ENCODE data around the gene TULP4.
A peak's percentile ranks its signal among the peaks of the same experiment; 100 is the strongest.
"Not testable (repeated sequence)": the region's sequence is repeated elsewhere in the genome, so short reads cannot be mapped to it uniquely, and the experiment has no call there.

Gene TULP4

DNA sequence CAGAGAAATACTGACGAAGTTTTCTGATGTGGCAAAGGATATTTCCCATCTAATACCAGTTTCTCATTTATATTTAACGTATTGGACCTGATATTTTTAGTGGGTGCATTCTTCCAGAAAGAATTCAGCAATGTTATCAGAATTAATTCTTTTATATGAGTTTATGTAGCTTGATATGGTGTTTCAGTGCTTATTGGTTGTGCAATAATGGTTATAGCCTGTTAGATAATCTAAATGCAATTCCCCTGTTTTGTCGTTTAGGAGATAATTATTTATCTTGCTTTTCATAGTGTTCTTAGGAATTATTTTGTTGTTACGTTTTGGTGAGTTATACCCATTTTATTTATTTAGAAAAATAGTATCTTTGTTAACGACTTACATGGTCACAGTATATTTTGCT lies 196.2 kb downstream of the TULP4 start:
- no peak for DNase-seq

DNA sequence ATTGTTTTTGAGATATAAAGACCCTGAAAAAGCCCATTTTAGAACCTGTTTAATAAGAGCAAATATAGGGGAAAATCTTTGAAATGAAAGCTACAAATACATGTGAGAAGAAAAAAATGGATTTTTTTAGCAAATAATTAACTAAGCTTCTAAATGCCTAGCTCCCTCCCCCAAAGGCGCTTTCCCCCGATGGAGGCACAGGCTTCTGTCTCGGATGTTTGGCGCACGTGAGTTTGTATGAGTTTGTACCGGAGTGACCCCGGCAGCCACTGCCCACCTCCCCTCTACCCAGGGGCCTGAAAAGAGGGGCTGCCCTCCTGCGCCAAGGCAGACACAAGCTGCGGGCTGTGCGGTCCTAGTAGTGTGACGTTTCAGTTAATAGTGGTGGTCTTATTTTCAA lies 197.2 kb downstream of the TULP4 start:
- no peak for DNase-seq

DNA sequence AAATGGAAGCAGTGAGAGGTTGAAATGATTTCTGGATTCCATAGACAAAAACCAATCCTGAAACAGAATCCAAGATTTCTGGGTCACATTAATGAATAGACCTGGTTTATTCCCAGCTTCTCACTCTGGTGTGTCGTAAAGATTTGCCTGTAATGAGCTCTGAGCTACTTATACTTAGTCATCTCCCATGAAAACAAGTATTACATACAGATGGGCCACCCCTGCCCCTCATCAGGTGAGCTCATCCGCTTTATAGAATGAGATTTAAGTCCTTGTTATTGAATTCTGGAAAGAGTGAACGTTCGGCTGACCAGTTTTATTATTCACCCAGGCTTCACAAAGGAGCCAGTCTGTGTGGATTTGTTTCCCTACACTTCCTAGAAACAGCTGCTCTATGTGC lies 200.5 kb downstream of the TULP4 start:
- DNase-seq = no peak

DNA sequence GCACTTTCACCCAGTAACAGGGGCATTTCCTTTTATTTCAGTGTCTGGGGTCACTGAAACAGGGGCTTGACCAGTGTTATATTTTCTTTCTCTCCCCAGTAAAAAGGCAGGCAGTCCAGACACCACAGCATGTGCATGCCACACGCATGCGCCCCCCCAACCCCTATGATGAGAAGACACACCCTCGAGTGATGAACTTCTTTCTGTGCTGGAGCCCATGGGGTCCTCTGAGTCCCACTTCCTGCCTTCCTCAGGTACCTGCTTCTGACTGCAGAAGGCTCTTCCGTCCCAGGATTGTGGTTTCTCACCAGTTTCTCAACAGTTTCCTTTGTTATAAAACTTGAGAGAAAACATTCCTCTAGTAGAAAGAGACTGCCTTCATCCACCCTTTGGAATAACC lies 201.9 kb downstream of the TULP4 start:
- DNase-seq = no peak

DNA sequence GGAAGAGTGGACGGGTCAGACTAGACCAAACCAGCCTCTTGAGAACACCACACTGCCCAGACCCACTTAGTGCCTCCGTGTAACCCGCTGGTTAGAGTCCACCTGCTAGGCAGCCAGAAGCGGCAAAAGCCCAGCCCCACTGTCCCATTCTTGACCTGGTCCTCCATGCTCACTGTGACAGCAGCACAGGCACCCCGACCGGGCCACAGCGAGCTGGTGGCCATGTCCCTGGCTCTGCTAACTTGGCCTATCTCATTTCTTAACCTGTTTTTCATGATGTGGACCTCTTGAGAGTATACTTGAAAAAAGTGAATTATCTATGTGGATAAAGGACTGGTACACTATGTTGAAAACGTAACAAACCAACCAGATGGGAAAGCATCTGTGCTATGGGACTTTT lies 202.7 kb downstream of the TULP4 start:
- no peak for DNase-seq

DNA sequence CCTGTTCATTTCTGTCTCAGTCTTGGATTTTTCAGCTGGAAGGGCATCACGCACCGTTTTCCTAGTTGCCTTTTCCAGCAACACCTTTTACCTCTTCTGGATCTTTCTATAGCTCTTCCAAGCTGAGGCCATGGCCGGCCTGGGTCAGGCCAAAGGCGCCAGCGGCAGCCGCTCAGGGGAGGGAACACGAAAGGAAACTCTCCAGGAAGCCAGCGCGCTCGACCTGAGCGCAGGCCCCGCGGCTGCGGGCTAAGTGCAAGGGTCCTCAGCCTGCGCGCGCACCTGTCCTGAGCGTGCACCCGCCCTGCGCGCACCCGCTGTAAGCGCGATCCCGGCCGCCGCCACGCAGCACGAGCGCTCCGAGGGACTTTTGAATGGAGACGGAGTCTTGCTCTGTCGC lies 203.8 kb downstream of the TULP4 start:
- no peak for DNase-seq

DNA sequence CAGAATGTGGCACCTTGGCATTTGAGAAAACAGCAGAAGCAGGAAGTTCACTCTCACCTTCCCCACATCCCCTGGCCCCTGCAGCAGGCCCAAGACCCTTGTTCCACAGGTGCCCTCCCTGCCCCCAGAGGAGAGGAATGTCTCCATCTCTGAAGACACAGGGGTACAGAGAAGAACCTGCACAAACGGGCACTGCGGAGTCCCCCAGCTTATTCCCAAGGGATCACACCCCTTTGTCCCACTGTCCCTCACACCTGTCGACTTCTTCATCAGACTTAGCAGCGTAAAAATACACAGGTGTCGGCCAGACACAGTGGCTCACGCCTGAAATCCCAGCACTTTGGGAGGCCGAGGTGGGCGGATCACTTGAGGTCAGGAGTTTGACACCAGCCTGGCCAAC lies 204.8 kb downstream of the TULP4 start:
- DNase-seq = no peak

DNA sequence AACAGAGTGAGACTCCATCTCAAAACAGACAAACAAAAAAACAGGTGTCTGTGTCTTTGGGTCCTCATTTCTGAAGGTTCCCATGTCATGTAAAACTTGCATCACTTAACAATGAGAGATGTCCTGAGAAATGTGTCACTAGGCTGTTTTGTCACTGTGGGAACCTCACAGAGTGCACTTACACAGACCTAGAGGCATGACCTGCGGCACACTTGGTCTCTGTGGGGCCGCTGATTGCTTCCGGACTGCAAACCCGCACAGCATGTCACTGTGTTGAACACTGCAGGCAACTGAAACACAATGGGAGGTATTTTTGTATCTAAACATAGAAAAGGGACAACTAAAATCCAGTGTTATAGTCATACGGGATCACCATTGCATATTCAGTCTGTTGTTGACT lies 205.3 kb downstream of the TULP4 start:
- no peak for DNase-seq

DNA sequence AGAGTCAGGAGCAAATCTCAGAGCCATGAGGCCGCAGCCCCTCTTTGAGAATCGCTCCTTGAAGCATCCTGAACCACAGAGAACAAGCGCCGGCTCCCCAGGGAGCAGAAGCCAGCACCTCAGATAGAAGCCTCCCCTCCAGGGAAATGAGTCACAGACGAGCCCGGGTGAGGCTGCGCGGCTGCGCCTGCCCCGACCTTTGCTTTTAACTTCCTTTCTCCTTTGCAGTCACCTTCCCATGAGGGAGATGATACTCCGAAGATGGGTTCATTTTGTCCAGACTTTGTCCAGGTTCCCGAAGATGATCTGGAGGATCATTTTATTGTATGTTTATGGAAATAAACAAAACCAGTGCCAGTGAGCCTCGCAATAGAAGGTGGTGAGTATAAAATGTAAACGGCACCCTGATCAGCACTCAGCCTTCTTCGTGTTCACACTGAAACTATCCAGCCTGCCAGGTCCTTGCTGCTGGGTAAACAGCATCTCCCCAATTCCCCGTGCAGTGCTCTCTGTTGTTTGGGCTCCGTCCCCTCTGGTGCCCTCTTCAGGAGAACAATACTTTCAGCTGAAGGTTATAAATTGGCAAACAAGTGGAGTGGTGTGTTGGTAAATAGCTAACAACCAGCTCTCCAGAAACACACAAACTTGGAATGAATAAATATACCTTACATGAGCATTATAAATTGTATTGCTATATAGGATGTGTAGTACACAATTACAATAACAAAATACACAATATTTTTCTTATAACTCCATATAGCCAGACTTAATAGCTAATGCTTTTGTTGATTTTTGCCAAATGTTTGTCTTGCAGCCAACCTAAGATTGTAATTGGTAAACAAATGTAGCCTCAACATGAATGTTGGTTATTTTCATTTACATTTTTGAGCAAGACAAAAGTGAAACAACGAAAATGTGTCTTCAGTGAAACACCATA lies 206.2 kb downstream of the TULP4 start:
- peak; percentile 71 for DNase-seq

DNA sequence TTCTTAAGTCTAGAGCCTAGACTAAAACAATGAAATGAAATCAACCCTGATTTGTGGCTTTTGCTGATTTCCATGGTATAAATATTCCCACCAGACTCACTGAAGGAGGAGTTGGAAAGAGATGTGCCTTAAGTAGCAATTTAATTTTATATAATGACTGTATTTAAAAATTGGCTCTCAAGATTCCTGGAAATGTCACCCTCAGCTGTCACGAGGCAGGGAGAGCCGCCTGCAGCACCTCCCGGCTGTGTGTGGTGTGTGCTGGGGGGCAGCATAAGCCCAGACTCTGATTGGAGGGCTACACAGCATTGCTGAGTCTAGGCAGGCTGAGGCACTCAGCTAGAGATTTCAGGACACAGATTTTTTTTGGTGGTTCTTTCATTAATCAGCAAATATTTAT lies 207.0 kb downstream of the TULP4 start:
- DNase-seq = no peak

DNA sequence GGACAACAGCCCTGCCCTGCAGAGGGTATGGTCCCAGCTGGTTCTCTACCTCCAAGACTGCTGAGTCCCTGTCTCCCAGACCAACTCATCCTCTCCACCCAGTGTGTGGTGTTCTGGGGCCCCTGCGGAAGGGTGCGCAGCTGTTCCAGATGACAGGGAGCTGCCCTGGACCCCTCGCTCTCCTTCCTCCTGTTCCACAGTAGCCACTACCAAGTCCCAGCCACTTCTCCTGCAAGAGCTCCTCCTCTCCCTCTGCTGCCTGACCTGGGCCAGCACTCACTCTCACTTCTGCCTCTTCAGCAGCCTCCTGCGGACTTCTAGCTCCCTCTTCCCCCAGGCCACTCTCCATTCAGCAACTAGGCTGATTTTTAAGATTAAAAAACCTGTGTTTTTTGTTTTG lies 207.5 kb downstream of the TULP4 start:
- DNase-seq = no peak

DNA sequence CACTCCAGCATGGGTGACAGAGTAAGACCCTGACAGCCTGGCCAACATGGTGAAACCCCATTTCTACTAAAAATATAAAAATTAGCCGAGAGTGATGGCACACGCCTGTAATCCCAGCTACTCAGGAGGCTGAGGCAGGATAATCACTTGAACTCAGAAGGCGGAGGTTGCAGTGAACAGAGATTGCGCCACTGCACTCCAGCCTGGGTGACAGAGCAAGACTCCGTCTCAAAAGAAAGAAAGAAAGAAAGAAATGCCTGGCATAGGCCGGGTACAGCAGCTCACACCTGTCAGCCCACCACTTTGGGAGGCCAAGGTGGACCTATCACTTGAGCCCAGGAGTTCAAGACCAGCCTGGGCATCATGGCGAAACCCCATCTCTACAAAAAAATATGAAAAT lies 208.7 kb downstream of the TULP4 start:
- DNase-seq = not testable (repeated sequence)

DNA sequence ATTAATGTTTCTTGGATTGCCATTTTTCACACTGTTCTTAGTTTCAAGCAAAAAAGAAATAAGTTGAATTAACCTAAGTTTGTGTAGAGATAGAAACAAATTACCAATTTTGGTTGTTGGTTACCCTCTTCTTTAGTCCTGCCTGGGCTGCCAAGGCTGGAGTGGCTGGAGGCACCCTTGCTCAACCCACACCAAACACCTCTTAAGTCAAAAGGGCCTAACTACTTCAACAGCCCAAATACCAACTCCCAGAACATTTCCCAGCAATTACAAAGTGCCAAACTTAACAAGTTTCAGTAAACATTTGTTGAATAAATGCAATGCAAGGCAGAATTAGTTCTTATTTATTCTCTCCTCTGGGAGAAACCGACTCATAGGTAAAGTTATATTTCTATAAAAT lies 209.5 kb downstream of the TULP4 start:
- DNase-seq = no peak

DNA sequence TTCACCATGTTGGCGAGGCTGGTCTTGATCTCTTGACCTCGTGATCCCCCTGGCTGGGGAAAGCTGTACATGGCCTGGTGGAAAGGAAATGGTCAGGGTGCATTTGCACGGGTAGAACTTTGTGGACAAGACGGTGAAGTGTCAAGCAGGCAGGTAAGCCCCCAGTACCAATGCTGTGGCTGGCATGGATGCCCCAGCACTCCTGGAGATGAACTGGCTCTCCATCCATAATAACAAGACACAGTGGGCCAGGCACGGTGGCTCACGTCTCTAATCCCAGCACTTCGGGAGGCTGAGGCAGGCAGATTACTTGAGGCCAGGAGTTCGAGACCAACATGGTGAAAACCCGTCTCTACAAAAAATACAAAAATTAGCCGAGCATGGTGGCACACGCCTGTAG lies 210.4 kb downstream of the TULP4 start:
- no peak for DNase-seq

DNA sequence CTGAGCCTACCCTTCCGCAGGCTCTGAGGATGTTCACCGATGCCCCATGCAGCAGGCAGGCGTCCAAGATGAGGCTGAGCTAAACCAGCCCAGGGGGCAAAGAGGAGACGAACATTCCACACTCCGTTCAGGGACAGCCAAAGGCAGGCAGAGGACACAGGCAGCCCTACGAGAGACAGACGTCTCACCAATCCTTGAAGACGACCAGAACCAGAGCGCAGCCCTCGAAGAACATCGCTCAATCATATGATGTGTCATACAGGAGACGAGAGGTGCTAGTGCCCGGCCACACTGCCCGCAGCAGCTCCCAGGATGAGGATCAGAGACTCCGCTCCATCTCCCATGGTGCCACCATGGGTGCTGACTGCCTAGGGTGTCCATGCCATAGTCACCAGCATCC lies 212.0 kb downstream of the TULP4 start:
- DNase-seq = no peak

DNA sequence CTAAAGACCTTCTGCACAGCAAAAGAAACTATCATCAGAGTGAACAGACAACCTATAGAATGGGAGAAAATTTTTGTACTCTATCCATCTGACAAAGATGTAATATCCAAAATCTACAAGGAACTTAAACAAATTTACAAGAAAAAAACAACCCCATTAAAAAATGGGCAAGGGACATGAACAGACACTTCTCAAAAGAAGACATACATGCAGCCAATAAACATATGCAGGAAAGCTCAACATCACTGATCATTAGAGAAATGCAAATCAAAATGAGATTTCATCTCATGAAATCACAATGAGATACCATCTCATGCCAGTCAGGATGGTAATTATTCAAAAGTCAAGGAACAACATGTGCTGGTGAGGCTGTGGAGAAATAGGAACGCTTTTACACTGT lies 215.6 kb downstream of the TULP4 start:
- DNase-seq = not testable (repeated sequence)

DNA sequence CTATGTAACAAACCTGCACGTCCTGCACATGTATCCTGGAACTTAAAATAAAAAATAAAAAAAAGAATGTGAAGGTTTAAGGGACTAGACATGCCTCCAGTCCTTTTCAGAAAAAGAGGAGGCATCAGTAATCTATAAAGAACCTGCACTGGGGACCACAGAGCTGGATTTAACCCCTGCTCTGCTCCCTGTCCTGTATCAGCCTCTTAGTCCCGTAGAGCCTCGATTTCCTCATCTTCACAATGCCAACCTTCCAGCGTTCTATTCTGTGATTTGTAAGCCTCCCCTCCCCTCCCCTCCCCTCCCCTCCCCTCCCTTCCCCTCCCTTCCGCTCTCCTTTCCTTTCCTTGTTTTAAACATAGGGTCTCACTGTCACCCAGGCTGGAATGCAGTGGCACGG lies 216.6 kb downstream of the TULP4 start:
- no peak for DNase-seq

DNA sequence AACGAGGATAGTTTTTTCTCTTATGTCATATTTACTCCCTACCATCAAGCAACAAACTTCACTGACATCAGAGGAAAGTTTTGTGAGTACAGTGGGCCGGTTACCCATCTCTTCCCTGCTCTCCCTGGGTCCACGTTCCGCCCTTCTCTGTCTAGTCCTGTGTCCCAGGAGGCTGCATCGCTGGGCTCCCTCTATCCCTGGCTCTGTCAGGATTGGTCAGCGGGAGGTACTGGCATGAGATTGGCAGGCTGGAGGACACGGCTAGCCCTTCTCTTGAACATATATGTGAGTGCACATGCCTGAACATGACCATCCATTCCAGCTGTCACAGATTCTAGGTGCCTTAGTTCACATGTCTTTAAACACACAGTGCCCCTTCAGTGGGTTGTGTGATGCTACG lies 217.4 kb downstream of the TULP4 start:
- DNase-seq = no peak

DNA sequence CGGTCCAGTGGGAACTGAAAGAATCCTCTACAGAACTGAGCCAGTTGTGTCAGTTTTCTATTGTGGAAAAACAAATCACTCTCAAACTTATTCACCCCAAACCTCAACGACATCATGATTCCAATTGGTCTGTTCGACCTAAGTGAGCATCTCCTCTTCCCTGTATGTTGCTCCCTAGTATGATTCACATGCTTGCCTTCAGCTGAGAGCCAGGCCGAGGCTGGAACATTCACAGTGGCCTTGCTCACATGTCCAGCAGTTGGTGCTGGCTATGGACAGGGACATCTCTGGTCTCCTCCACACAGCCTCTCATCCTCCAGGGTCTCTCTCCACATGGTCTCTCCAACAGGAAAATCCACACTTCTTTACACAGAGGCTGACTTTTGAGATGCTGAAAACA lies 219.3 kb downstream of the TULP4 start:
- no peak for DNase-seq

DNA sequence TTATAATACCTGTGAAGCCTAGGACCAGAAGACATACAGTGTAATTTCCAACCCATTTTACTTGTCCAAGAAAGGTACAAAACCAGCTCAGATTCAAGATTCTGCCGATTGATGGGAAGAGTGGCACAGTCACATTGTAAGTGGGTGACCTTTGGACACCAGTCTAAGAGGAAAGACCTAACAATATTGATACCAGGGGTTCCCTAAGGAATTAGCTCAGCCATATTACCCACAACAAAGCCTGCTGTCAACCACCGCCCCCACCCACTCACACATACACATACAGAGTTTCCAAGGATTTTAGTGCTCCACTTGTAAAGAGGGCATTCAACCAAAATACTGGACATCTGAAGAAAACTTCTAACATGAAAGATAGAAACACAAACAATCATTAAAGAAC lies 219.7 kb downstream of the TULP4 start:
- DNase-seq = no peak

DNA sequence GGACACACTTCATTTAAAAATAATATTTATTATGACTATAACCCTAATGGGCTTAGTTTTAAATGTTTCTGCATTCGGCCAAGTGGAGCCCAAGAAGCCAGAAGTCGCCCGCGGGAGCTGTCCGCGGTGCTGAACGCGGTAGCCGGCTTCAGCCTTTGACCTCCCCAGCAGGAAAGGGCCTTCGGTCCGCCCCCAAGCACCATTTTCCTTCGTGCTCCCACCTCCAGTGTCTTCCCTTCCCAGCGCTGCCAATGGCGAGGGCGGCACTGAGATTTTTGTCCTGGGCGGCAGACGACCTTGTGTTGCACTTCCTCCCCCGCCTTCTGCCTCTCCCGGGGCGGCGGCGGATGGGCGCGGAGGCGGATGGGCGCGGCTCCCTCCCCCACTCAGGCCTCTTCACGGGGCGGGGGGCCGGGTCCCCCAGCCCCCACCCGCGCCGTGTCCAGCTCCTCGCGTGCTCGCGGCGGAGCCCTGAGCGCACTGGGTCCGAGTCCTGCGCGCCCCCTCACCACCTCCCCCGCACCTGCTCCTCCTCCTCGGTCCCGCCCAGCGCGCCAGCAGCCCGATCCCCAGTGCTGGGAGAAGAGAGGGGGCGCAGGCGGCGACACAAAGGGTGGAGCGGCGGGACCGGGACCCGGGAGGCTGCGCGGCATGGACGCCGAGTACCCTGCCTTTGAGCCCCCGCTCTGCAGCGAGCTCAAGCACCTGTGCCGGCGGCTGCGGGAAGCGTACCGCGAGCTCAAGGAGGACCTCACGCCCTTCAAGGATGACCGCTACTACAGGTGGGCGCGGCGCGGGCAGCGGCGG lies 224.0 kb downstream of the TULP4 start:
- peak; percentile 80 for DNase-seq

DNA sequence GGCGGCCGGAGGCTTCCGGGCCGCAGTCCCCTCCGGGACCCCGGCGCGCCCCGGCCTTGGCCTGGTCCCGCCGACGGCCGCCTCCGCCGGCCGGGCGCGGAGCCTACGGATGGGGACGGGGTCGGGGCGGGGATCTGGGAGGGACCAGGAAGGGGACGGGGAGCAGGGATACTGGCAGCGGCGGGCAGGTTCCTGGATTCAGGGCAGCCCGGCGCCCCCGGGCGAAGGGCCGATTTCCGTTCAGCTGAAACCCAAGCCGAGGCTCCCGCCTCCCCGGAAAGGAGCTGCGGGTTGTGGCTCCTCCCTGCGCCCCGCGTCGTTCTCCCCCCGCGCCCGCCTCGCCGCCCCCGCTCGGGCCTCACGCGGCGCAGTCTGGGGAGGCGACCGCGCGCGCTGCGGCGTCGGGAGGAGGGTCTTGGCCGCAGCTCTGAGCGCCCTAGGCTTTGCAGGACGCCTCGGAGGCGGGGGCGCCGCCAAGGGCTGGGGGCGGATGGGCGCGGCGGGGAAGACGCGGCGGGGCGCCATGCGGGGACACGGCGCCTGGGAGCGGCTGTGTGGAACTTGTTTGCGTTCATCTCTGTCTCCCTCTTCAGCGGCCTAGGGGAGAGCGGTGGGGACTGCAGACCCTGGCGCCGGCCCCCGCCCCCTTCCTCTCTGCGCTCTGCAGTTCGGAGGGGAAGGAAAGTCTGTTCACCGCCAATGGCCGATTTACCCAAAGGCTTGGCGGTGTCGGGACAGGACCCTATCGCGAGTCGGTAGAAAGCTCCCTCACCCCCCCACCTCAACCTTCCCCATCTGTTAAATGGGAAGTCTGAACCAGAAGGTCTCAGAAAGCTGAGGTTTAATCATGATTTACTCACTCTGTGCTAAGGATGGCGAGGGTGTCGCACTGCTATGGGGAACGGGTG lies 224.9 kb downstream of the TULP4 start:
- peak; percentile 77 for DNase-seq

DNA sequence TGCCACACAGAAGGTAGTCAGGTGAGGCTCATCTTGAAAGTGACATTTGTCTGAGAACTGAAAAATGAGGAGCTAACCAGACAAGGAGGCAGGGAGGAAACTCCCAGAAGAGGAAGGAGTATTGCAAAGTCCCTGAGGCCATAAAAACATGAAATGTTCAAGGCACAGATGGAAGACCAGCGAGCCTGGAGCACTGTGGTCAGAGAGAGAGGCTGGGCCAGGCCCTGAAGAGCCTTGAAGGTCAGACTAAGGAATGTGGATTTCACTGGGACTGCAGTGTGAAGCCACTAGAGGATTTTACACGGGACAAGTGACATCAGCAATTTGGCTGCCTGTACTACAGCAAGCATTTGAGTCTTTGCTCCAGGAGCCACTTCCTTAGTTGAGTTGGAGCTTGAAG lies 226.5 kb downstream of the TULP4 start:
- no peak for DNase-seq
